Fibroblast of mammary gland (primary cell): Measurements from ENCODE around the gene MRS2.
A peak's percentile ranks its signal among the peaks of the same experiment; 100 is the strongest.

ENCODE experiments used
- DNase-seq: peaks from one replicate; pipeline ENCODE4 v3.0.0-alpha.2; 2010; ENCODE audit warnings: low read depth
- H3K4me3 ChIP-seq: 2 replicates; pipeline ENCODE4 v1.5.1; 2011; ENCODE audit warnings: low read depth, mild to moderate bottlenecking, low read length, moderate library complexity; ENCODE audit not compliant: control insufficient read depth
- TF ChIP-seq, protein P1 (sequence below): conservative IDR thresholded peaks from 2 replicates; pipeline ENCODE4 v1.5.1; 2011; ENCODE audit warnings: low read depth, low read length, inconsistent platforms; ENCODE audit not compliant: control insufficient read depth, insufficient read depth

Gene MRS2

DNA sequence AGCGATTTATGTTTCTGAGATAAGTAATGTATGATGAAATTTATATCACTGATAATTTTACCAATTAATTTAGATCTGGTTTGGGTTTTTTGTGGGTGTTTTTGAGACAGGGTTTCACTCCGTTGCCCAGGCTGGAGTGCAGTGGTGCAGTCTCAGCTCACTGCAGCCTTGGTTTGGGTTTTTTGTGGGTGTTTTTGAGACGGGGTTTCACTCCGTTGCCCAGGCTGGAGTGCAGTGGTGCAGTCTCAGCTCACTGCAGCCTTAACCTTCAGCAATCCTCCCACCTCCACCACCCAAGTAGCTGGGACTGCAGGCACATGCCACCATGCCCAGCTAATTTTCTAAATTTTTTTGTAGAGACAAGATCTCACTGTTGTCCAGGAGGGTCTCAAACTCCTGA lies 13.0 kb downstream of the MRS2 start:
- no peak for DNase-seq
- TF ChIP-seq, protein P1, sequence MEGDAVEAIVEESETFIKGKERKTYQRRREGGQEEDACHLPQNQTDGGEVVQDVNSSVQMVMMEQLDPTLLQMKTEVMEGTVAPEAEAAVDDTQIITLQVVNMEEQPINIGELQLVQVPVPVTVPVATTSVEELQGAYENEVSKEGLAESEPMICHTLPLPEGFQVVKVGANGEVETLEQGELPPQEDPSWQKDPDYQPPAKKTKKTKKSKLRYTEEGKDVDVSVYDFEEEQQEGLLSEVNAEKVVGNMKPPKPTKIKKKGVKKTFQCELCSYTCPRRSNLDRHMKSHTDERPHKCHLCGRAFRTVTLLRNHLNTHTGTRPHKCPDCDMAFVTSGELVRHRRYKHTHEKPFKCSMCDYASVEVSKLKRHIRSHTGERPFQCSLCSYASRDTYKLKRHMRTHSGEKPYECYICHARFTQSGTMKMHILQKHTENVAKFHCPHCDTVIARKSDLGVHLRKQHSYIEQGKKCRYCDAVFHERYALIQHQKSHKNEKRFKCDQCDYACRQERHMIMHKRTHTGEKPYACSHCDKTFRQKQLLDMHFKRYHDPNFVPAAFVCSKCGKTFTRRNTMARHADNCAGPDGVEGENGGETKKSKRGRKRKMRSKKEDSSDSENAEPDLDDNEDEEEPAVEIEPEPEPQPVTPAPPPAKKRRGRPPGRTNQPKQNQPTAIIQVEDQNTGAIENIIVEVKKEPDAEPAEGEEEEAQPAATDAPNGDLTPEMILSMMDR: no peak

DNA sequence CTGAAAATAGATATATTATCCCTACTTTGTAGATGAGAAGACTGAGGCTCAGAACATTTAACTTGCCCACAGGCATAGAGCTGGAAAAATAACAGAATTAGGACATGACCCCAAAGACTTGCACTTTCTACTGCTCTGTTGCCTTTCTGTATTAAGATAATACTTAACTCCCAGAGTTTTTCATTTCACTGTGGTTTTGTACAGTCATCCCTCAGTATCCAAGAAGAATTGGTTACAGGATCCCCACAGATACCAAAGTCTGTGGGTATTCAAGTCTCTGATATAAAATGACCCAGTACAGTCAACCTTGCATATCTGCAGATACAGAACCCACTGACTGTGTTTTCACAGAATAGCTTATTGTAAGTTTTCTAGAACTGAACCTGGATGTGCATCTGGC lies 16.8 kb downstream of the MRS2 start:
- TF ChIP-seq, protein P1: no peak
- no peak for DNase-seq
- no peak overlapping the region for H3K4me3 ChIP-seq

More for the DNA sequence above, 13.0 kb downstream of the MRS2 start:
- no peak overlapping the region for H3K4me3 ChIP-seq

DNA sequence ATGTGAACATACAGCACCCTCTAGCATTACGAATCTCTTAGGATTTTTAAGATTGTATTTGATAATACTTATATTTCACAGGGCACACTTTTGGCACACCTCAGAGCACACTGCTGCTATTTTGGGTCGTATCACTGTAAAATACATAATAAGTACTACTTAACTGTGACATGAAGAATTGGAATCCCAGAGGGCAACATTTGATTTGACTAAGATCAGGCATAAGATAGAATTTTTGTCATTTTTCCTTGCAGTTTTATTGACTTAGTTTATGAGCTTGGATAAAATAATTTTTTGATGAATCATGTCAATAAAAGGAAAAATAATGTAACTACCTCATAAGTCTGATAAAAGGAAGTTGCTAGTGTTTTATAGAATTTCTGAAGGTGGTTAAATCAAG lies 22.4 kb downstream of the MRS2 start:
- no peak overlapping the region for H3K4me3 ChIP-seq
- no peak for DNase-seq
- TF ChIP-seq, protein P1: no peak

GRCh38 chr6:24426729-24427446 lies 24.2 kb downstream of the MRS2 start:
- no peak overlapping the region for H3K4me3 ChIP-seq
- TF ChIP-seq, protein P1: no peak
- peak; percentile 31 for DNase-seq

- TF ChIP-seq, protein P1: no peak
- no peak overlapping the region for H3K4me3 ChIP-seq
- DNase-seq: peak; percentile 42
Measured at GRCh38 chr6:24428615-24429014, 25.9 kb downstream of the MRS2 start.

DNA sequence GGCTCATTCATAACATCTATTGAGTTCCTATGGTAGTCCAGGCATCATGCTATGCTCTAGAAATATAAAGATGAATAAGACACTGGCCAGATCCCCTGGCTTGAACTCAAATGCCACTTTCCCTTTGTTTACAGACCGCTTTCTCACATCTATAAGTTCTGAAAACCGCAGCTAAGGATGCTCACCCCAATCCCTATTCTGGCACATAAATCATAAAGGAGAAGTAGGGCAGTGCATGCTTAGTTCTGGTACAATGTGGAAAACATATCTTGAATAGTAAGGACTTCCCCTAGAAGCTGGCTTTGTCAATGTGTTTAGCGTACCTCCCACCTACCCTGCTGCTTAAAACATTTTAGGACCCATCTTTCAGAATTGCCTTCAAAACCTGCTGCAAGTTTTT lies 26.4 kb downstream of the MRS2 start:
- TF ChIP-seq, protein P1: no peak
- DNase-seq: no peak

More for the DNA sequence above, 26.4 kb downstream of the MRS2 start:
- no peak overlapping the region for H3K4me3 ChIP-seq
